Activated T-cell treated with anti-CD3 and anti-CD28 coated beads for 1 hour (primary cell): ENCODE results near the gene PTPRN2.

Experiments used
- DNase-seq: peaks from one replicate; pipeline ENCODE4 v3.0.0-alpha.2; 2020; ENCODE audit warnings: low read depth

Gene PTPRN2

DNA sequence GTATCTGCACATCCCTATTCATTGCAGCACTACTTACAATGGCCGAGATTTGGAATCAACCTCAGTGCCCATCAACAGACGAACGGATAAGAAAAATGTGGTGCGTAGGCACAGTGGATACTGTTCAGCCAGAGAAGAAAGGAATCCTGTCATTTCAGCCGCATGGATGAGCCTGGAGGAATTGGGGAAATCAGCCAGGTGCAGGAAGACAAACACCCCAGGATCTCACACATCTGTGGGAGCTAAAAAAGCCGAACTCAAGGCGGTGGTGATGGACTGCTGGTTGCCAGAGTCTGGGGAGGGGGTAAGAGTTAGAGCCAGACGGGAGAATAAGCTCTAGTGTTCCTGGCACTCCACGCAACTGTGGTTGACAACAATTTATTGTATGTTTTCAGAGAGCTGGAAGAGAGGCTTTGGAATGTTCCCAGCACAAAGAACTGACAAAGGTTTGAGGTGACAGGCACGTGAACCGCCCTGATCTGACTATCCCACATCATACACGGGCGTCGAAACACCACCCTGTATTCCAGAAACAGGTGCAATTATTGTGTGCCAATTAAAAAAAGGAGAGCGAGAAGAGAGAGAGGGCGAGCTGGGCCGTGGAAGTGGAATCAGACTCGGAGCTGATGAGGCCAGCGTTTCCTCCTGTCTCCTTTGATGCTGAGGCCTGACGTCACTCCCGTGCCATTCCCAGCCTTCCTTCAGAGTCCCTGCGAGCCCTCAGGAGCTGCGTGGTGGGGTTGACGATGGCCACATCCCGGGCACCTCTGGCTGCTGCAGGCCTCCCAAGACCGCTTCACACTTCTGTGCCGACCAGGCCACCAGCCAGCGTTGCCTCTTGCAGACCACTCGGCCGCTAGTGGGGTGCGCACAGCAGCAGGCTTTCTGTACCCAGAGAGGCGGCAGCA lies 1061.4 kb downstream of the PTPRN2 start:
- DNase-seq: no peak

DNA sequence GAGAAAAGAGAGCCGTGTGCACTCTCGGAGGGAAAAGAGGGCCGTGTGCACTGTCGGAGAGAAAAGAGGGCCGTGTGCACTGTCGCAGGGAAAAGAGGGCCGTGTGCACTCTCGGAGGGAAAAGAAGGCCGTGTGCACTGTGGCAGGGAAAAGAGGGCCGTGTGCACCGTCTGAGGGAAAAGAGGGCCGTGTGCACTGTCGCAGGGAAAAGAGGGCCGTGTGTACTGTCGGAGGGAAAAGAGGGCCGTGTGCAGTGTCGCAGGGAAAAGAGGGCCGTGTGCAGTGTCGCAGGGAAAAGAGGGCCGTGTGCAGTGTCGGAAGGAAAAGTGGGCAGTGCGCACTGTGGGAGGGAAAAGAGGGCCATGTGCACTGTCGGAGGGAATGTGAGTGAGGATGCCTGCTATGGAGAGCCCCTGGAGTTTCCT lies 1062.1 kb downstream of the PTPRN2 start:
- DNase-seq: no peak

DNA sequence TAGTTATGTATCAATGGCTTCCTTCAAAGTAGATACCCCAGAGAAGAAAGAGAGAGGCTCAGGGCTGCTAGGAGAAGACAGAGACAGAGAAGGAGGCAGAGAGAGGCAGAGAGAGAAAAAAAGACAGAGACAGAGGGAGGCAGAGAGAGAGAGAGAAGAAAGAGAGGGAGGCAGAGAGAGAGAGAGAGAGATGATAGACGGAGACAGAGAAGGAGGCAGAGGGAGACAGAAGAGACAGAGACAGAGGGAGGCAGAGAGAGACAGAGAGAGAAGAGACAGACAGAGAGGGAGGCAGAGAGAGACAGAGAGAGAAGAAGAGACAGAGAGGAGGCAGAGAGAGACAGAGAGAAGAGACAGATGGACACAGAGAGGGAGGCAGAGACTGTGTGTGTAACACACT lies 1062.9 kb downstream of the PTPRN2 start:
- DNase-seq: no peak

DNA sequence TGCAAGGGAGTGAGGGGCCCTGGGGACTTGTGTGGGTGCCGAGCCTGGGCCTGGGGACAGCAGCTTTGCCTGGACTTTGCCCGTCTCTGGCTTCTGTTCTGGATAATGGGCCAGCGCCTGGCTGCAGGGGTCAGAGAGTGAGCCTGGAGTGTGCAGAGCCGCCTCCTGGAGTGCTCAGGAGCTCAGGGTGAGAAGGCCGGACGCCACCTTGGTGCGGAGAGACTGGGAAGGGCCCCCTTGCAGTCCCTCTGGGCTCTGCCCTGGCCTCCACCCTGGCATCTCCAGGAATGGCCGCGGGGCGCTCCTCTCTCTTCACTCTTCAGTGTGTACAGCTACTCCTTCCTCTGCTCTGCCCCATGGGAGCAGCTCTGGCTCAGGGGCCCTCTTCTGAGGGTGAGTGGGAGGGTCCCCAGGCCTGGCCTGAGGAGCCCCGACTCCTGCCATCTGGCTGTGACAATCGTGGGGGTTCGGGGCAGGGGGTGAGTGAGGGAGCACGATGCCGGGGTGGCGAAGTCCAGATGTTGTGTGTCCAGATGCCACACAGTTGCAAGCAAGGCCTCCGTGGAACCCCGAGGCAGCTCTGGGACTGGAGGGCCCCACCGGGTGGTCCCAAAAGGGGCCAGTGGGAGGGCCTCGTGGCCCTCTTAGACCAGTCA lies 1063.7 kb downstream of the PTPRN2 start:
- DNase-seq: no peak

DNA sequence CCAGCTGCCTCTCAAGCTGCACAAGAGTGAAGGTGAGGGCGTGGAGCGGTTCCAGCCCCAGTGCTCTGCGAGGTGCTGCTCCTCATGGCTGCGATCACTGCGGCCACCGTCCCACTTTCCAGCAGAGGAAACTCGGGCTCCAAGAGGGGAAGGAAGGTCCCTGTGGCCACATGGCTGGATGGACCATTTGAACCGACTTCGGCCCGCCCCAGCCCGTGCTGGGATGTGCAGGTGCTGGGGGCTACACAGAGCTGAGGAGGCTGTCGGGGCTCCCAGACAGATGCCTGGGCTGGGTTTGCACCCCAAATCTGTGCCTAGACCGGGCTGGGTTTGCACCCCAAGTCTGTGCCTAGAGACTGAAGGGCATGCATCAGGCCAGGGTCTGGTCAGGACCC lies 1064.3 kb downstream of the PTPRN2 start:
- DNase-seq: no peak

DNA sequence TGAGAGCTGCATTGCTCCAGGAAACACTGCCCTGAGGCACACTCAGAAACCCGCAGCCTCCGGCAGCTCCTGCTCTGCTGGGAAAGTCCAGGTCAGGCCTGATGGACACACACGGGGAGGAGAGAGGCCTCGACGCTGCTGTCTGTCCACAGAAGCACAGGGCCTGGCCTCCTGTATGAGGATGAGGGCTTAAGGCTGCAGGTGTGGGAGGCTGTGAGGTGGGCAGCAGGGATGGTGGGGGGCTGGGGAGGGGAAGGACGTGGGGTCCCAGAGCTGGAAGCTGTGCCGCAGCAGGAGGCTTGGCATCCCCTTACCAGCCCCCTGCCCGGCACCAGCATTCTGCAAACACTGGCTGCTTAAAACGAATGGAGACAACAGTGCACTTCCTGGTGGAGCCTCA lies 1064.7 kb downstream of the PTPRN2 start:
- no peak for DNase-seq

DNA sequence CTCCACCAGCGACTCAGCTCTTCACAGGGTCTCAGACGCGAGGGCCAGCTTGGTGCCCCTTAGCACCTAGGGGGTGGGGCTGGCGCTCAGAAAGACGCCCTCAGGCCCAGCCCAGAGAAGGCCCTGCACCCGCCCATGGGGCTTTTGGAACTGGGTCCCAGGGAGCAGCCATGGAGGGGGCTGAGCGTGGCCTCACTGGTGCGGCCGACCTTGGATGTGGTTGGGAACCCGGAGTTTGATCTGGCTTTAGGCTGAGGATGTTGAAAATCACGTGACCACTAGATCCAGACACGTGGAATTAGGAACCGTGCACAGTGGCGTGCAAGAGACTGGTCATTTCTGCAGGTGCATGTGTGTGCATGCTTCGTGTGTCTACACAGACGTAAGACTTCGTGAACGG lies 1065.4 kb downstream of the PTPRN2 start:
- DNase-seq: no peak

DNA sequence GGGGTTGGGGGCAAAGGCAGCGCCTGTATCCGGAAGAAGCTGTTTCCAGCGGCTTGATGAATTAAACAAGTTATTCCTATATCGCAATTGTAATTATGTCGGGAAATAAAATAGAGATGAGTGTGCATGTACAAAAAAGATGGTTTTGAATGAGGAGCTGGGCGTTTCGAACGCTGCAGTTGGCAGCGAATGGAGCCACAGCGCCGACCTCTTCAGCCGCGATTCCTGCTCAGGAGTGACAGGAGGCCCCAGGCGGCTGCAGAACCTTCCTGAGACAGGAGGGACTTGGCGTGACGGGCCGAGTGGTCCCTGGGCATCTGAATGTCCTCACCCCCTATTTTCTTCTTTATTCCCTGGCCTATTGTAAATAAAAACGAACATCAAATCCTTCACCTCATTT lies 1065.9 kb downstream of the PTPRN2 start:
- DNase-seq: no peak

DNA sequence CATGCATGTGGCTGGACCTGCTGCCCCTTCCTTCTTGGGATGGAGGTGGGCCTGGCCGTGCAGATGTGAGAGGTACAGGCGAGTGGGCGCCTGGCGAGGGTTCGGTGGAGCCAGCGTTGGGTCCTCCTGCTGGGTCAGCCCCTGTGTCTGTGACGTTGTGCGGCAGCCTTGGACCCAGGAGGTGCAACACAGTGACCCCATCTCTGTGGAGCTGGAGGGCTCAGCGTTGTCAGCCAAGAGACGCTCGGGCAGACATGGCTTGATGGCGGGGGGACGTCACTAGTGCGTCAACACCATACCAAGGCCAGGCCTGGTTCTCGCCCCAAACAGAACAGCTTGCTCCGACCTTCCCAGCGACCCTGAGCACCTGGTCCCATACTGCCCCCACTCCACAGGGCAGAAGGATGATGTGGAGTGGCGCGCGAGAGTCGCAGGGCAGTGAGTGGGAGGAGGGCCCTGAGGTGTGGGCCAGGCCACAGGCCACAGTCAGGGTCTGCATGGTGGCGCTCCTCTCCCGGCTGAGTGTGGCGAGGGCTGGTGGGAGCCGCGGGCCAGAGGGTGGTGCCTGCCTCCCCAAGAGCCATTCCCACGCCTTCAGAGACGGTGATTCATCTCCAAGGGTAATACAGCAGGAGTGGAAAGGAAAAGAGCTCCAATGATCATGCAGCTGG lies 1066.4 kb downstream of the PTPRN2 start:
- DNase-seq: no peak

DNA sequence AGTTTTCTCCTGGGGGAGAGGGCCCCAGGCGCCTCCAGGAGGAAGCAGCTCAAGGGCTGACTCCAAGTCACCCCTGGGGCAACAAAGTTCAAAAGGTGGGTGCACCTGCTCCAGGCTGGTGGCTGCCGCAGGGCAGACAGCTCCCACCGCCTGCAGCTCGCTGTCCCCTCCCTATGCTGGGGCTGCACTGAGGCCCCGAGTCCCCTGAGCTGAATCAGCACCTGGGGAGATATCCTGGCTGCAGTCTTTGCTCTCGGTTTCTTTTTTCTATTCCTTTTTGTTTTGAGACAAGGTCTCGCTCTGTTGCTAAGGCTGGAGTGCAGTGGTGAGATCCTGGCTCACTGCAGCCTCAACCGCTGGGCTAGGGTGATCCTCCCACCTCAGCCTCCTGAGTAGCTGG lies 1067.4 kb downstream of the PTPRN2 start:
- DNase-seq: no peak

DNA sequence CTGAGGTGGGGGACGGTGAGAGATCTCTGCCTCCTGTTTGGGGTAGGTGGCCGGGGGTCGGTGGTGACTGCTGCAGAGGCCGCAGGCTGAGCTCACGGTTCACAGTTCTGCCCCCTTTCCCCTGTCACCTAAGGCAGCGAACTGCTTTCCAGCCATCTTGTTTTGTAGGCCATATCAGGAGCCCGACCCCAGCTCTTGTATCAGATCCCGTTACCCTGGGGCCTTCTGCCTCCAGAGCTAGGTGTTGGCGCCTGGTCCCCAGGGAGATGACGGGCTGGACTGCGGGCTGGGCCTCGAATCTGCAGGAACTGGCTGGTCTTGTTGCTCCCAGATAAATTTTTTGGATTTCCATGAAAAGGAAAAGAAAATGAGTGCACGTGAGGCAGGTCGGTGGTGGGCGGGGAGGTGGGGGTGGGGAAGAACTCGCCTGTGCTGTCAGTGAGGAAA lies 1067.8 kb downstream of the PTPRN2 start:
- no peak for DNase-seq

DNA sequence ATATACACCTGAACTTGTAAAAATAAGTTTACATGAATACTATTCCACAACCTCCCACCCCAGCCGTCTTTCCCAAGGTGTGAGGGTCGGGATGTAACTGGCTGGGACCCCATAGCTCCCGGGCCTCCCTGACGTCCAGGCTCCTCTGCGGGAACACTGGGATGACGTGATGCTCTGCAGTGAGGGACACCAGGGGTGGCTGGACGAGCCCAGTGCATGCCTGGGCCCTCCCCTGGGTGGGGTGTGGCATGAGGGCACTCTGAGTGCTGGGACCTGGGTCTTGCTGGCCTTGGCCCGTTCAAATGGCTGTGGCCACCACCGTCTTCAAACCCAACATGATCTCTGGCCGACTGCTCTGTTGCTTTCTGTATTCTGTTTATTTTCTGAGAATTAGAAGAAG lies 1068.4 kb downstream of the PTPRN2 start:
- DNase-seq: no peak

DNA sequence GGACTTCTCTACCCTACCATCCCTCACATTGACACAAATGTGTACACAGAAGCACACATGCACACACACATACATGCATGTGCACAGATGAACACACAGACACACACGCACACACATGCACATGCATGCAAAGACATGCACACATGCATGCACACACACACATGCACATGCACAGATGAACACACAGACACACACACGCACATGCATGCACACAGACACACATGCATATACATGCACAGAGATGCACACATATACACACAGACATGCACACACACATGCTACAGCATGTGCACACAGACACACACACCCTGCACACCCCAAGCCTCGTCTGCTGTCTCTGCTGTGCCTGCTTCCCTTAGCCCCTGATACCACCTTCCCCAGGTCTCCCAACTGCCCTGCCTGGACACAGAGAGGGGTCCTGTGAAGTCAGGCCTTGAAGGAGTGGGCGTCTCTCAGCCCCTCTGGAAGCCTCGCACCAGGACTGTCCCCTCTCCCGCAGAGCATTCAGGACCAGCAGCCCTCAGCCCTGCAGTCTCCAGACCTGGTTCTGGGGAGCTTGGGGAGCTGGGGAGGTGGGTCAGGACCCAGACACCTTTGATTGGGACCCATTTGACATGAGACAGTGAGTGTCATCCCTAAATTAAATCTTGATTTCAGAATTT lies 1069.0 kb downstream of the PTPRN2 start:
- no peak for DNase-seq

DNA sequence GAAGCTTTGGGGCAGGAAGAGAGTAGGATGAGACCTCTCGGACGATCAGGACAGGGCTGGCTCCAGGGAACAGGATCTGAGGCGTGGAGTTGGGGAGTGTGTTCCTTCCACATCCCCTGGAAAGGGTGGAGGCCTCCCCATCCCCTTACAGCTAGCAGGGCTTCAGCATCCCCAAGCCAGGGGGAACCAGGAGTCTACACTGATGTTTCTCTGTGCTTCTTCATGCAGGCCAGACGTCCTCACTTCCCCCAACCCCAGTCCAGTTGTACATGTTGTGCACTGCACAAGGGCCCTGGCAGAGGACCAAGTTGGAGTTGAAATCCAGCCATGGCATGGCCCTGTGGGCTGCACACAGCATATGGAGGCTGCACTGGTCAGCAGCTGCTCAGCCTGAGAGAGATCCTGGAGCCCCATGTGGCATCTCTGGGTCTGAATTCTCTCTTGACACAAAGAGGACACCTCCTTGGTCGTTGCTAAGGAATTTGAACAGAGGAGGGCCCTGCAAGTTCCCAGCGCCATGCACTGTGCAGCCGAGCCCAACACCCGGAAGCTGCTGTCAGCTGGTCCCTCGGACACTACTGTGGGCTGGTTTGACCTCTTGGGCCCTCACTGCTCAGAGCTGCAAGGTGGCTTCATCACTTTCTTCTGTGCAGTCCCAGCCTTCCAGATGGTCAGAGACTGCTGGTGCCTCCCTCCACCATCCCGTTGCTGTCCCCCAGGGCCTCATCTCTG lies 1069.7 kb downstream of the PTPRN2 start:
- DNase-seq: no peak

DNA sequence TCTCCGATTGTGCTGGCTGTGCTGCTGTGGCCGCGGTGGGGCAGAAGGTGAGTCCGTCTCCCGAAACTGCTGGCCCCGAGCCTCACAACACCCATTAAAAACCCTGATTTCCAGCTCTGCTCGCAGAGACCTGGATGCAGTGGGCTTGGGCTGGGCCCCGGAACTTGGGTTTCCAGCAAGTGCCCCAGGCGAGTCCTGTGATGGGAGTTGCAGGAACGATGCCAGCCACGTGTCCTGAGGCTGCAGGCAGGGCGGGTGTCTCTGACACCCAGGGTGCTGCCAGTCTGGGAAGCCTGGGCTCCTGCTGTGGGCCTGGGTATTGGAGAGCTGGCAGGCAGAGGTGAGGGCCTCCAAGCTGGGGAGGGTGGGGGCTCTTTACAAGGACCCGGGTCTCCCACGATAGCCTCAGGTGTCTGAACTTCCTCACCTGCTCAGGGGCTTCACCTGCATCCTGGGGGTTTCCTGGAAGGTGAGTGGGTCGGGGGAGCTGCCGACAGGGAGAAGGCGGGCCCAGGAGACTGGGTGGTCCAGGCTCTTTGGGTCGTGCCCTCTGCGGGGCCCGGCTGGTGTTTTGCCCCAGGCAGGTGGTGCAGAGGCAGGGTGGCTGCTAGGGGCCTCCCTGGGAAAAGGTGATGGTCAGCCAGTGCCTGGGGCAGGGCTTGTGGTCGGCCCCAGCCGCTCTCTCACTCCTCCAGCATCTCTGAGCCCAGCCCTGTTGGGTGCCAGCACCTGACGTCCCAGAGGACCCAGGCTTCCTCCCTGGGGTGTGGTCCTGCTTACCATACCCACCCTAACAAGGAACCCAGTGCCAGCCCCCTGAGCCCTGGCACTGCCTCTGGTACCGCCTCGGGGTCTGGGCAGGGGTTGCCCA lies 1070.5 kb downstream of the PTPRN2 start:
- DNase-seq: no peak

DNA sequence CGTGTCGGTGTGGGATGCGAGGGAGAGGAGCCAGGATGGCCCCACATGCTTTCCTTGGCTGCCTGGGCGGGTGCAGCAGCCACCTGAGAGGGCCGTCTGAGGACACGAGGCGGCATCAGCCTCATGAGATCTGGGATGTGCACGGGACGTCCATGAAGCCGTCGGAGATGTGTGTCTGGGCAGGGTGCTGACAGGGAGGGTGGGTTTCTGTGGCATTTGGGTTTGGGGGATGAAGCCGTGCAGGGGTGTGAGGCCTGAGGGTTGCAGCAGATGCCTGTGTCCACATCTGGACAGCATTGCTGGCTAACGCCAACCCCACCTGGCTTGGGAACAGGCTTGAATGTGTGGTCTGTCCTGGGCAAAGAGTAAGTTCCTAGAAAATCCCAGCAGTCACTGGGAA lies 1071.3 kb downstream of the PTPRN2 start:
- DNase-seq: no peak

DNA sequence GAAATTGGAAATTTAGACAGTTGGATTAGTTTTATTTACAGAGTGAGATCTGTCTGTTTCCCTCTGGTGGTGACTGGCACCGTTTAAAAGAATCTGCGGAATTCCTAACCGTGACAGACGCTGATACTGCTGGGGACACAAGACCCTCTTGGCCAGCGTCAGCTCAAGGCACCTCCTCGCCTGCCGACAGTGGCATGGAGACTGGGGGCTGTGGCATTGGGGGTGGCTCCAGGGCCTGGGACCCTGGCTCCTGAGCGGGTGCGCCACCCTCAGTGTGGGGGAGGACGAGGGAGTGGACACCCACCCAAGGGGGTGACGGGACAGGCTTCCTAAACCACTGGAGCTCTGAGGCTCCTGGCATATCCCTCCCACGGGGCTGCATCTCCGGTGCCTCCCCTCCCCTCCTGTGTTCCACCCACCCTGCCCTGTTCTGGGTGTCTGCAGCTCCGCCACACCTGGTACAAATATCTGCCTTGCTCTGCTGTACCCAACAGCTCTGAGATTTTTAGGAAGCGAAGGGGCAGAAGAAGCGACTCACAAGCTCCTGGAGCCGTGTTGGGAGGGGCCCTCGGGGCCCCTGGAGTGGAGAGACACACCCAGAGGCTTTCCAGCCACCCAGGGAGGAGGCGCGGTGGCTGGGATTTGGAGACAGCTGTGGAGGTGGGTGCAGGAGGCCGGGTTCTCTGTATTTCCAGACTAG lies 1072.1 kb downstream of the PTPRN2 start:
- no peak for DNase-seq

DNA sequence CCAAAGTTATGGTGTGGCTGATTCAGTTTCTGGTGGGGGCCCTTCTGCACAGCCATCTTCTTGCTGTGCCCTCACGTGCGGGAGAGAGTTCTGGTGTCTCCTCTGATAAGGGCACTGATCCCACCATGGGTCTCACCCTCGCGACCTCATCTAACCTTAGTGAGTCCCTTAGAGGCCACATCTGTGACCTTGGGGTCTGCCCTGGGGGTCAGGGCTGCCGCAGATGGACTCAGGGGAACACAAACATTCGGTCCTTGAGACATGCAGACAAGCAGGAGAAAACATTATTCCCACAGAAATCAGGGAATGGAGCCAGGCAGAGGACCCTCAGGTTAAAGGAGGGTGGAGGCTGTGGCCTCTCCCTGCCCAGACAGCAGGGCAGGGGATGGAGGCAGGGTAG lies 1072.9 kb downstream of the PTPRN2 start:
- DNase-seq: no peak

DNA sequence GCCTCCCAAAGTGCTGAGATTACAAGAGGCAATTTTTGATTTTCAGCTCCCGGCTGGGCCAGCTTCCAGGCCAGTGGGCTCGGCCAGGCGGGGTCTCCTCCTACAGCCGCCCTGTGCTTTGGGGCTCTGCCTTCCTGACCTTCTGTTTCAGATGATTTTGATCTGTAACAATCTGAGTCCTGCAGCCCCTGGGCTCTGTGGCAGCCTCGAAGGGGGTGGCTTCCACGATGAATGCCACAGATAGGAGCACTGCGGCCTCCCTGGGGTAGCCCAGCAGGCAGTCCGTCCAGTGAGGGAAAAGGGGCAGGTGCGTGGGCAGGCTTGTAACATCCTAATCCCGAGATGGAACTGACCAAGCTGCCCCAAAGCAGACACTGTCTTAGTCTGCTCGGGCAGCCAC lies 1073.3 kb downstream of the PTPRN2 start:
- no peak for DNase-seq

DNA sequence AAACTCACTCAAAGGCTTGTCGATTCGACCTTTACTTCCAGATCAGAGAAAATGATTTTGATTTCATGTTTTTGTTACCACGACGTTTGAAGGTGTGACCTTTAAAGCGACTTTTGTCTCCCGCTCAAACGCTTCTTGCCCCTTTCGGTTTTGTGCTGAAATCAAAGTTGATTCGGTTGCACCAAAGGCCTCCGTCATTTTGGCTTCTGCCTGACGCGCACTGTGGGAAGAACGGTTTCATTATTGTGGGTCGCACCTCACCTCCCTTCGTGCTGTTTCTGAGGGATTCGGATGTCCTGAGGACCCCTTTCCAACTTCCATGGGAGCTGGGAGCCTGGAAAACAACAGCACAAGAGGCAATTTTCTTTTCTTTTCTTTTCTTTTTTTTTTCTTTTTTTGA lies 1073.9 kb downstream of the PTPRN2 start:
- DNase-seq: no peak
